D721Med (cell line): ENCODE measurements around the gene TUBB3.
"Not testable (repeated sequence)": the region's sequence is repeated elsewhere in the genome, so short reads cannot be mapped to it uniquely, and the experiment has no call there.

ENCODE experiments used
- DNase-seq: peaks from one replicate; pipeline ENCODE4 v3.0.0; 2011; ENCODE audit warnings: low spot score; ENCODE audit not compliant: insufficient read length
- FAIRE-seq: peaks from 2 replicates; lab custom pipeline; 2011; peaks lifted over from hg19 to GRCh38; lab: Jason Lieb, UNC
- TF ChIP-seq, protein P1 (sequence below): IDR thresholded peaks from 2 replicates; pipeline ENCODE4 v1.5.1; 2012; ENCODE audit warnings: mild to moderate bottlenecking, control low read depth; ENCODE audit not compliant: insufficient read depth; ENCODE audit errors: missing control alignments

TUBB3 gene

DNA sequence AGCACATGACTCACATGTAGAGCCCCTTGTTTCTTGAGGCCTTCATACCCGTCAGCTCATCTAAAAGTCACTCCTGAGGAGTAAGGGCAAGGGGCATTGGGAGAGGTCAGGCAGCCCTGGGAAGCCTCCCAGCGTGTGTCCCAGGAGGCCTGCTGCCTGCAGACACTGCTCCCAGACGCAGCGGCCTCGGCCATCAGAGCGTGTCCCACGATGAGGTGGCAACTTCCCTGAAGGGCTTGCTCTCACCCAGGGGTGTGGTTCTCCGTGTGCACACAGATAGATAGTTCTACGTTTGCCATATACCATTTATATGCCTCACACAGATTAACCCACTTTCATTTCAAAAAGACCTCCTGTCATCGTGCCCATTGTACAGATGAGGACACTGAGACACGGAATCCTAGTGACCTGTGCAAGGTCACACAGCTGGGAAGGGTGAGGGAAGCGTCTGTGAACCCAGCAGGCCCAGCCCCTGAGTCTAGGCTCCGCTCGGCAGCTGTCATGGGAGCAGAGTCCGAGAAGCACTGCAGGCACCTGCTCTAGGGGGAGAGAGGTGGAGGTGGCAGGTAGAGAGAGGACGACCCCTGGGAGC lies 8.3 kb downstream of the TUBB3 start:
- FAIRE-seq (no peak), DNase-seq (no peak)
- TF ChIP-seq, protein P1, sequence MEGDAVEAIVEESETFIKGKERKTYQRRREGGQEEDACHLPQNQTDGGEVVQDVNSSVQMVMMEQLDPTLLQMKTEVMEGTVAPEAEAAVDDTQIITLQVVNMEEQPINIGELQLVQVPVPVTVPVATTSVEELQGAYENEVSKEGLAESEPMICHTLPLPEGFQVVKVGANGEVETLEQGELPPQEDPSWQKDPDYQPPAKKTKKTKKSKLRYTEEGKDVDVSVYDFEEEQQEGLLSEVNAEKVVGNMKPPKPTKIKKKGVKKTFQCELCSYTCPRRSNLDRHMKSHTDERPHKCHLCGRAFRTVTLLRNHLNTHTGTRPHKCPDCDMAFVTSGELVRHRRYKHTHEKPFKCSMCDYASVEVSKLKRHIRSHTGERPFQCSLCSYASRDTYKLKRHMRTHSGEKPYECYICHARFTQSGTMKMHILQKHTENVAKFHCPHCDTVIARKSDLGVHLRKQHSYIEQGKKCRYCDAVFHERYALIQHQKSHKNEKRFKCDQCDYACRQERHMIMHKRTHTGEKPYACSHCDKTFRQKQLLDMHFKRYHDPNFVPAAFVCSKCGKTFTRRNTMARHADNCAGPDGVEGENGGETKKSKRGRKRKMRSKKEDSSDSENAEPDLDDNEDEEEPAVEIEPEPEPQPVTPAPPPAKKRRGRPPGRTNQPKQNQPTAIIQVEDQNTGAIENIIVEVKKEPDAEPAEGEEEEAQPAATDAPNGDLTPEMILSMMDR: no peak

DNA sequence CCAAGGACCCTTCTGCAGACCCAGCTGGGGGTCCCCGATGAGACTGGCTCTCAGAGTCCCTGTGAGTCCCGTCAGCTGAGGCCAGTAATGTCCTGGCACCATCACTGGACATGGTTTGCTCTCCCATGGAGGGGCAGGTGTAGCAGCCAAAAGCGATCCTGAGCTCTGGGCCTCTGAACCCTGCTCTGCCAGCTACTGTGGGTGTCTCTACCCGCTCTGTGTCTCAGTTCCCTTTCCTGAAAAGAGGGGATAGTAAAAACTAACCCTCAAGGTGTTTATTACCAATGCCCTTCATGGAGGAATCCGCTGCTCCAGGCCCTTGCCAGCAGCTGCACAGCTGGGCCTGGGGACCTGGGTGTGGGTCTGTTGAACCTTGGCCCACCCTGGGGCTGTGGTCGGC lies 8.8 kb downstream of the TUBB3 start:
- FAIRE-seq: no peak
- TF ChIP-seq, protein P1: no peak
- DNase-seq: no peak

DNA sequence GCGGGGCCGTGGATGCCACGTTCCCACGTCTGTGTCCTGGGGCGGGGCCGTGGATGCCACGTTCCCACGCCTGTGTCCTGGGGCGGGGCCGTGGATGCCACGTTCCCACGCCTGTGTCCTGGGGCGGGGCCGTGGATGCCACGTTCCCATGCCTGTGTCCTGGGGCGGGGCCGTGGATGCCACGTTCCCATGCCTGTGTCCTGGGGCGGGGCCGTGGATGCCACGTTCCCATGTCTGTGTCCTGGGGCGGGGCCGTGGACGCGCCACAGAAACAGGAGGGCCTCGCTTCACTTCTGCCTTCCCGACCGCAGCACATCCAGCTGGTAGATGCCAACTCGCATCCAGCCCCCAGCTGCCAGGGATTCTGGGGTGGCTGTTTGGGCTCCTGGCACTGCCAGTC lies 10.9 kb downstream of the TUBB3 start:
- DNase-seq, FAIRE-seq: not testable (repeated sequence)

DNA sequence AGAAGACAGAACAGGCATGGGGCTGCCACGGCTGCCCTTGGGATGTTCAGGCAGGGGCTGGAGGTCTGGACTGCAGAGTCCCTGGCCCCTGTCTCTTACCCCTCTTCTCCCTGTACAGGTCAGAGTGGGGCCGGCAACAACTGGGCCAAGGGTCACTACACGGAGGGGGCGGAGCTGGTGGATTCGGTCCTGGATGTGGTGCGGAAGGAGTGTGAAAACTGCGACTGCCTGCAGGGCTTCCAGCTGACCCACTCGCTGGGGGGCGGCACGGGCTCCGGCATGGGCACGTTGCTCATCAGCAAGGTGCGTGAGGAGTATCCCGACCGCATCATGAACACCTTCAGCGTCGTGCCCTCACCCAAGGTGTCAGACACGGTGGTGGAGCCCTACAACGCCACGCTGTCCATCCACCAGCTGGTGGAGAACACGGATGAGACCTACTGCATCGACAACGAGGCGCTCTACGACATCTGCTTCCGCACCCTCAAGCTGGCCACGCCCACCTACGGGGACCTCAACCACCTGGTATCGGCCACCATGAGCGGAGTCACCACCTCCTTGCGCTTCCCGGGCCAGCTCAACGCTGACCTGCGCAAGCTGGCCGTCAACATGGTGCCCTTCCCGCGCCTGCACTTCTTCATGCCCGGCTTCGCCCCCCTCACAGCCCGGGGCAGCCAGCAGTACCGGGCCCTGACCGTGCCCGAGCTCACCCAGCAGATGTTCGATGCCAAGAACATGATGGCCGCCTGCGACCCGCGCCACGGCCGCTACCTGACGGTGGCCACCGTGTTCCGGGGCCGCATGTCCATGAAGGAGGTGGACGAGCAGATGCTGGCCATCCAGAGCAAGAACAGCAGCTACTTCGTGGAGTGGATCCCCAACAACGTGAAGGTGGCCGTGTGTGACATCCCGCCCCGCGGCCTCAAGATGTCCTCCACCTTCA lies 11.7 kb downstream of the TUBB3 start:
- TF ChIP-seq, protein P1: no peak
- FAIRE-seq: no peak
- no peak for DNase-seq

DNA sequence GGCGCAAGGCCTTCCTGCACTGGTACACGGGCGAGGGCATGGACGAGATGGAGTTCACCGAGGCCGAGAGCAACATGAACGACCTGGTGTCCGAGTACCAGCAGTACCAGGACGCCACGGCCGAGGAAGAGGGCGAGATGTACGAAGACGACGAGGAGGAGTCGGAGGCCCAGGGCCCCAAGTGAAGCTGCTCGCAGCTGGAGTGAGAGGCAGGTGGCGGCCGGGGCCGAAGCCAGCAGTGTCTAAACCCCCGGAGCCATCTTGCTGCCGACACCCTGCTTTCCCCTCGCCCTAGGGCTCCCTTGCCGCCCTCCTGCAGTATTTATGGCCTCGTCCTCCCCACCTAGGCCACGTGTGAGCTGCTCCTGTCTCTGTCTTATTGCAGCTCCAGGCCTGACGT lies 12.5 kb downstream of the TUBB3 start:
- FAIRE-seq, DNase-seq: not testable (repeated sequence)

DNA sequence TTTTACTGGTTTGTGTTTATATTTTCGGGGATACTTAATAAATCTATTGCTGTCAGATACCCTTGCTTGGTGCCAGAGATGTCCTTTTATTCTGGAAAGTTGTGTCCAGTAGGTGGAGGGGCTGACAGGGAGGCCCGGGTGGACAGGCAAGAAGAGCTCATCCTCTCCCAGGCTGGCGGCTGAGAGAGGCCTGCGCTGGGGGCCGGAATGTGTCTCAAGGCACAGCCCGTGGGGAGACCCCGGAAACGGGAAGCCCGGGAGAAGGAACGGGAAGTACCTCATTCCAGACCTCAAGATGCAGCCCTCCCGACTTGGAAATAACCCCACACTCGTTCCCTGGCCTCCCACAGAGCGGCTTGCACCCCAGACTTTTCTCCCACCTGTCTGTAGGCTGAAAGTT lies 12.9 kb downstream of the TUBB3 start:
- no peak for DNase-seq
- TF ChIP-seq, protein P1: no peak
- FAIRE-seq: no peak

DNA sequence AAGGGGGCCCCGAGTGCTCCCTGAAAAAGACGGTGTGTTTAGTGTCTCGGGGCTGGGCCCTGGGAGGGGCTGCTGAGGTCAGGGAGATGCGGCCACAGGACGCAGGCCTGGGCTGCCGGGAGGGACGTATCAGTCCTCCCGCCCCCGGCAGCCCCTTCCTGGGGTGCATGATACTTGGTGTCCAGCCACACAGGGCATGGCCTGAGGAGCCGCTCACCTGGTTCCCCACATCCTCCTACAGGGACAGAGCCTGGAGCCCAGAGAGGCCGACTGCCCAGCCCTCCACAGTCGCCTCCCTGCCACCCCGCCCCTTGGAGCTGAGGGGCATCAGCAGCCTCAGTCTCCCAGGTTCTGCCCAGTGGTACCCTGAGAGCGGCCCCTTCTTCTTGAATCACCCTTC lies 13.4 kb downstream of the TUBB3 start:
- FAIRE-seq: no peak
- TF ChIP-seq, protein P1: no peak
- no peak for DNase-seq

DNA sequence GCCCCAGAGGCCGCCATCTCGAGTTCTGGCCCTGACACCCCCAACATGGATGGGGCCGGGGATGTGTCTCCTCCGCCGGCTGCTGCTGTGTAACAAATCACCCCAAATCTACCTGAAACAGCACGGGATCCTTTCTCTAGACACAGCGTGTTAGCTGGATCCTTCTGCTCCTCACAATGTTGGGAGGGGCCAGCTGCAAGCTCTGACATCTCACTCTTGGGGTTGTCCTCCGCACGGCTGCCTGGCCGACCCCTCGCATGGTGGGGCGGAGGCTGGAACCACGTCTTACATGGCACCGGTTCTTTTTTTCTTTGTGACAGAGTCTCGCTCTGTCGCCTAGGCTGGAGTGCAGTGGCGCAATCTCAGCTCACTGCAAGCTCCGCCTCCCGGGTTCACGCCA lies 13.8 kb downstream of the TUBB3 start:
- DNase-seq (no peak), FAIRE-seq (no peak)
- TF ChIP-seq, protein P1: no peak
